Choroid plexus epithelial cell (primary cell): ENCODE data around the gene MELK.
"Not testable (repeated sequence)": the region's sequence is repeated elsewhere in the genome, so short reads cannot be mapped to it uniquely, and the experiment has no call there.

Experiments
- DNase-seq: peaks from one replicate; pipeline ENCODE4 v3.0.0-alpha.2; 2010; ENCODE audit warnings: low read depth
- H3K4me3 ChIP-seq: 2 replicates; pipeline ENCODE4 v1.5.1; 2011; ENCODE audit warnings: low read depth, mild to moderate bottlenecking, control low read depth, low read length, moderate library complexity
- CTCF ChIP-seq: conservative IDR thresholded peaks from 2 replicates; pipeline ENCODE4 v1.5.1; 2011; ENCODE audit warnings: low read depth, mild to moderate bottlenecking, control low read depth, inconsistent platforms, low read length, moderate library complexity

The MELK gene

GRCh38 chr9:36543916-36544315 lies 28.8 kb upstream of the MELK start:
- H3K4me3 ChIP-seq: no peak overlapping the region
- TF ChIP-seq CTCF: no peak
- DNase-seq: no peak

GRCh38 chr9:36547598-36547997 lies 25.1 kb upstream of the MELK start:
- DNase-seq: no peak
- H3K4me3 ChIP-seq: no peak overlapping the region
- TF ChIP-seq CTCF: no peak

GRCh38 chr9:36548454-36548853 lies 24.2 kb upstream of the MELK start:
- TF ChIP-seq CTCF: no peak
- no peak overlapping the region for H3K4me3 ChIP-seq
- DNase-seq: no peak

GRCh38 chr9:36550135-36550534 lies 22.6 kb upstream of the MELK start:
- DNase-seq: no peak
- H3K4me3 ChIP-seq: no peak overlapping the region
- TF ChIP-seq CTCF: no peak

GRCh38 chr9:36550631-36551098 lies 22.0 kb upstream of the MELK start:
- not testable (repeated sequence) for H3K4me3 ChIP-seq, DNase-seq

GRCh38 chr9:36551129-36551528 lies 21.6 kb upstream of the MELK start:
- no peak for TF ChIP-seq CTCF
- no peak for DNase-seq

GRCh38 chr9:36551910-36552309 lies 20.8 kb upstream of the MELK start:
- DNase-seq: no peak
- no peak for TF ChIP-seq CTCF
- H3K4me3 ChIP-seq: no peak overlapping the region

More at GRCh38 chr9:36551129-36551528, 21.6 kb upstream of the MELK start:
- H3K4me3 ChIP-seq: no peak overlapping the region
